K562 (cell line): ENCODE data around the gene TSPAN13.

Experiments
- CHD2 ChIP-seq: IDR thresholded peaks from 2 replicates; pipeline ENCODE4 v1.6.1; 2011; ENCODE audit warnings: low read depth, low read length
- CREB1 ChIP-seq, 2 experiments: sonication (generic) in 1 of 2; formaldehyde crosslinking in 1 of 2; IDR thresholded peaks; 2 replicates each; pipeline versions ENCODE4 v1.6.1 to v1.8.0; 2012 to 2022; ENCODE audit warnings: inconsistent platforms in 1 of 2, mild to moderate bottlenecking in 1 of 2, missing genetic modification reagents in 1 of 2, moderate library complexity in 1 of 2
- FUS ChIP-seq: fragments of 200-400 bp; formaldehyde crosslinking; optimal IDR thresholded peaks from 2 replicates; pipeline ENCODE3; 2017; ENCODE audit warnings: low read depth, low read length
- JUND ChIP-seq, 2 experiments: IDR thresholded peaks; 2 replicates in 1 of 2; 3 replicates in 1 of 2; pipeline ENCODE4 v1.6.1; 2011; ENCODE audit warnings: borderline replicate concordance in 2 of 2, low read depth in 2 of 2, low read length in 2 of 2, improper control_type of control experiment in 1 of 2, missing biosample characterization in 1 of 2, missing genetic modification characterization in 1 of 2, missing genetic modification reagents in 1 of 2
- NCOR1 ChIP-seq: fragments of 450-650 bp; IDR thresholded peaks from 2 replicates; pipeline ENCODE4 v1.6.1; 2016; ENCODE audit warnings: mild to moderate bottlenecking, moderate library complexity
- RCOR1 ChIP-seq, 2 experiments: IDR thresholded peaks; 2 replicates each; pipeline ENCODE4 v1.6.1; 2012; ENCODE audit warnings: low read depth in 2 of 2, low read length in 2 of 2, borderline replicate concordance in 1 of 2, improper control_type of control experiment in 1 of 2
- TAF1 ChIP-seq: IDR thresholded peaks from 2 replicates; pipeline ENCODE4 v1.6.1; 2011; ENCODE audit warnings: mild to moderate bottlenecking, low read length, moderate library complexity; ENCODE audit not compliant: insufficient read depth, control insufficient read depth, severe bottlenecking; ENCODE audit errors: extremely low read depth

DNA sequence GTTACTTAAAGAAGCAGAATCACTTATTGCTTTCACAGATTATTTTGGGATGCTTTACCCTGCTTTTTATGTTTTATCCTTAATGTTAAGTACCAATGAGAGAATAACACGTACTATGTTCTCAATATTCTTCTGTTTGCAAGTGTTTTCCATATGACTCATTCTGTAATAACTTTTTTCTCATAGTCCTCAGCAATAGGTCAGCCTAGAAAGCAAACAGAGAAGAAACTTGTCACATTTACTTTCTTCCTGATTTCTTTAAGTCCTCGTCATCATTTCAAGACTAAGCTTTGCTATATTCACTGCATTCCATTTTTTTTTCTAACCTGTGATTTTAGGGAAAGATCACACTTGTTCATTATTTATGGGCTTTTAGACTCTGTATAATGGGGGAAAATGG lies 58.0 kb downstream of the TSPAN13 start:
- no peak for TF ChIP-seq TAF1
- TF ChIP-seq NCOR1: no peak
- no peak for TF ChIP-seq JUND (IDR thresholded peaks at IDR 0.05; ENCODE audit: borderline replicate concordance, low read depth, low read length)
- no peak for TF ChIP-seq JUND (tag; IDR thresholded peaks at IDR 0.05; ENCODE audit: borderline replicate concordance, low read depth, low read length)
- TF ChIP-seq FUS: no peak
- no peak for TF ChIP-seq RCOR1 (IDR thresholded peaks at IDR 0.05; ENCODE audit: borderline replicate concordance in 1 of 2, low read depth in 2 of 2, low read length in 2 of 2)
- no peak for TF ChIP-seq CHD2
- no peak for TF ChIP-seq CREB1 (IDR thresholded peaks at IDR 0.05)
- no peak for TF ChIP-seq CREB1 (CRISPR knock-in tag; IDR thresholded peaks at IDR 0.05)
